Urinary bladder (tissue), 4 donors: ENCODE data around the gene MTRR. TPM values are rescaled to one million over a fixed set of nuclear protein-coding genes. Genes with fewer than 3 reads are reported as not detected.

Source experiments
- DNase-seq: peaks from one replicate; pipeline ENCODE4 v3.0.0-alpha.2; 2015; ENCODE audit errors: extremely low spot score
- H3K27ac ChIP-seq: one replicate; pipeline ENCODE4 v1.5.1; 2013; ENCODE audit warnings: low read depth, mild to moderate bottlenecking, moderate library complexity
- H3K36me3 ChIP-seq: one replicate; pipeline ENCODE4 v1.6.1; 2013; ENCODE audit warnings: mild to moderate bottlenecking, moderate library complexity; ENCODE audit not compliant: insufficient read depth
- H3K4me1 ChIP-seq: one replicate; pipeline ENCODE4 v1.6.1; 2013; ENCODE audit warnings: mild to moderate bottlenecking, moderate library complexity; ENCODE audit not compliant: insufficient read depth
- H3K4me3 ChIP-seq: one replicate; pipeline ENCODE4 v1.5.1; 2013; ENCODE audit warnings: low read depth, low read length
- WGBS: extraction: QIAGEN DNeasy Blood & Tissue Kit; methylation state at CpG from one replicate; pipeline ENCODE4 v1.1.7; 2013; 5-methylcytosine and 5-hydroxymethylcytosine counted together
- polyA plus RNA-seq: library from polyadenylated mRNA; stranded (reverse); fragments of 200-250 nt; gene quantifications from one replicate; pipeline ENCODE4 v1.2.3, GENCODE V29; 2013
- total RNA-seq: library from RNA; depleted of rRNA; stranded (reverse); fragments of >200 nt; gene quantifications from one replicate; pipeline ENCODE4 v1.2.3, GENCODE V29; 2014
- donor health status: healthy with polysubstance abuse.
- donor health status: healthy.

MTRR gene
- total RNA-seq (47.9 TPM), polyA plus RNA-seq (29.6 TPM)

GRCh38 chr5:7868773-7869473 lies at the start of gene MTRR, which contains the start of gene FASTKD3:
Gene MTRR, plus strand, starts transcription at chr5:7869148. Its CDS starts 1,647 bp downstream, at chr5:7870795.
Gene FASTKD3, minus strand, starts transcription at chr5:7869031. Its CDS starts 948 bp downstream, at chr5:7868083.
- Histone ChIP-seq H3K27ac (peak within 1 kb of the TSS; percentile 35), H3K4me1 (peaks cover 2% of the 10 kb centered on the region), H3K4me3 (peak within 1 kb of the TSS; percentile 98), H3K36me3 (no peaks in the 10 kb centered on the region)
- DNase-seq: peak; percentile 87
- WGBS: under 1% methylated on average over 83 of the region's 83 CpGs

GRCh38 chr5:7822449-7822848 lies 46.5 kb upstream of the MTRR start:
- H3K36me3 ChIP-seq: no peaks in the 10 kb centered on the region
- no peak overlapping the region for H3K27ac ChIP-seq
- DNase-seq: no peak
- H3K4me3 ChIP-seq: no peak overlapping the region
- WGBS: 53% methylated on average over 3 of the region's 3 CpGs
- H3K4me1 ChIP-seq: no peaks in the 10 kb centered on the region

- no peak for DNase-seq
- no peaks in the 10 kb centered on the region for H3K4me1 ChIP-seq
- no peaks in the 10 kb centered on the region for H3K36me3 ChIP-seq
- H3K4me3 ChIP-seq: no peak overlapping the region
- H3K27ac ChIP-seq: no peak overlapping the region
- WGBS: 40% methylated on average over 8 of the region's 8 CpGs
Observed at GRCh38 chr5:7823594-7823993, 45.4 kb upstream of the MTRR start.

GRCh38 chr5:7824995-7825394 lies 44.0 kb upstream of the MTRR start:
- Histone ChIP-seq H3K36me3 (no peaks in the 10 kb centered on the region), H3K4me1 (no peaks in the 10 kb centered on the region), H3K27ac (no peak overlapping the region), H3K4me3 (no peak overlapping the region)
- DNase-seq: no peak
- WGBS: 95% methylated on average over 18 of the region's 18 CpGs

GRCh38 chr5:7825630-7826029 lies 43.3 kb upstream of the MTRR start:
- H3K36me3 ChIP-seq: no peaks in the 10 kb centered on the region
- 88% methylated on average over 11 of the region's 11 CpGs for WGBS
- DNase-seq: no peak
- no peak overlapping the region for H3K27ac ChIP-seq
- no peaks in the 10 kb centered on the region for H3K4me1 ChIP-seq
- H3K4me3 ChIP-seq: no peak overlapping the region

- H3K27ac ChIP-seq: no peak overlapping the region
- DNase-seq: no peak
- H3K36me3 ChIP-seq: no peaks in the 10 kb centered on the region
- H3K4me3 ChIP-seq: no peak overlapping the region
- 73% methylated on average over 6 of the region's 6 CpGs for whole genome bisulfite sequencing
- no peaks in the 10 kb centered on the region for H3K4me1 ChIP-seq
Observed at GRCh38 chr5:7827610-7828009, 41.3 kb upstream of the MTRR start.

- WGBS: 78% methylated on average over 10 of the region's 10 CpGs
Observed at GRCh38 chr5:7828269-7828668, 40.7 kb upstream of the MTRR start.

GRCh38 chr5:7834982-7835381 lies 34.0 kb upstream of the MTRR start:
- Histone ChIP-seq H3K36me3 (no peaks in the 10 kb centered on the region), H3K4me1 (no peaks in the 10 kb centered on the region), H3K27ac (no peak overlapping the region), H3K4me3 (no peak overlapping the region)
- 86% methylated on average over 4 of the region's 4 CpGs for WGBS
- no peak for DNase-seq

More at GRCh38 chr5:7828269-7828668, 40.7 kb upstream of the MTRR start:
- DNase-seq: no peak
- Histone ChIP-seq H3K4me1 (no peaks in the 10 kb centered on the region), H3K4me3 (no peak overlapping the region), H3K36me3 (no peaks in the 10 kb centered on the region), H3K27ac (no peak overlapping the region)

- Histone ChIP-seq H3K36me3 (no peaks in the 10 kb centered on the region), H3K4me3 (no peak overlapping the region), H3K4me1 (no peaks in the 10 kb centered on the region), H3K27ac (no peak overlapping the region)
- no peak for DNase-seq
- WGBS: 37% methylated on average over 3 of the region's 3 CpGs
Observed at GRCh38 chr5:7837403-7837802, 31.5 kb upstream of the MTRR start.

- H3K36me3 ChIP-seq: no peaks in the 10 kb centered on the region
- WGBS: 75% methylated on average over 2 of the region's 2 CpGs
- no peak overlapping the region for H3K27ac ChIP-seq
- no peak for DNase-seq
- no peaks in the 10 kb centered on the region for H3K4me1 ChIP-seq
- H3K4me3 ChIP-seq: no peak overlapping the region
Observed at GRCh38 chr5:7842531-7842930, 26.4 kb upstream of the MTRR start.

GRCh38 chr5:7844901-7845300 lies 24.0 kb upstream of the MTRR start:
- no peak overlapping the region for H3K27ac ChIP-seq
- H3K4me1 ChIP-seq: no peaks in the 10 kb centered on the region
- H3K4me3 ChIP-seq: no peak overlapping the region
- DNase-seq: no peak
- H3K36me3 ChIP-seq: no peaks in the 10 kb centered on the region

- H3K27ac ChIP-seq: no peak overlapping the region
- H3K4me3 ChIP-seq: no peak overlapping the region
- no peak for DNase-seq
- 58% methylated on average over 7 of the region's 7 CpGs for WGBS
- no peaks in the 10 kb centered on the region for H3K36me3 ChIP-seq
- no peaks in the 10 kb centered on the region for H3K4me1 ChIP-seq
Observed at GRCh38 chr5:7845557-7845956, 23.4 kb upstream of the MTRR start.

GRCh38 chr5:7846327-7846726 lies 22.6 kb upstream of the MTRR start:
- 85% methylated on average over 5 of the region's 5 CpGs for WGBS

GRCh38 chr5:7848296-7848695 lies 20.7 kb upstream of the MTRR start:
- Histone ChIP-seq H3K4me1 (no peaks in the 10 kb centered on the region), H3K27ac (no peak overlapping the region), H3K36me3 (no peaks in the 10 kb centered on the region), H3K4me3 (no peak overlapping the region)
- no peak for DNase-seq
- WGBS: 77% methylated on average over 2 of the region's 2 CpGs

More at GRCh38 chr5:7846327-7846726, 22.6 kb upstream of the MTRR start:
- no peak for DNase-seq
- Histone ChIP-seq H3K4me1 (no peaks in the 10 kb centered on the region), H3K27ac (no peak overlapping the region), H3K4me3 (no peak overlapping the region), H3K36me3 (no peaks in the 10 kb centered on the region)
